ENCODE measurements around the gene S100A3. TPM values are rescaled to one million over a fixed set of nuclear protein-coding genes. Genes with fewer than 3 reads are reported as not detected.

The S100A3 gene
- total and polyA plus RNA-seq, 3 experiments from 2014 or later = not detected

DNA sequence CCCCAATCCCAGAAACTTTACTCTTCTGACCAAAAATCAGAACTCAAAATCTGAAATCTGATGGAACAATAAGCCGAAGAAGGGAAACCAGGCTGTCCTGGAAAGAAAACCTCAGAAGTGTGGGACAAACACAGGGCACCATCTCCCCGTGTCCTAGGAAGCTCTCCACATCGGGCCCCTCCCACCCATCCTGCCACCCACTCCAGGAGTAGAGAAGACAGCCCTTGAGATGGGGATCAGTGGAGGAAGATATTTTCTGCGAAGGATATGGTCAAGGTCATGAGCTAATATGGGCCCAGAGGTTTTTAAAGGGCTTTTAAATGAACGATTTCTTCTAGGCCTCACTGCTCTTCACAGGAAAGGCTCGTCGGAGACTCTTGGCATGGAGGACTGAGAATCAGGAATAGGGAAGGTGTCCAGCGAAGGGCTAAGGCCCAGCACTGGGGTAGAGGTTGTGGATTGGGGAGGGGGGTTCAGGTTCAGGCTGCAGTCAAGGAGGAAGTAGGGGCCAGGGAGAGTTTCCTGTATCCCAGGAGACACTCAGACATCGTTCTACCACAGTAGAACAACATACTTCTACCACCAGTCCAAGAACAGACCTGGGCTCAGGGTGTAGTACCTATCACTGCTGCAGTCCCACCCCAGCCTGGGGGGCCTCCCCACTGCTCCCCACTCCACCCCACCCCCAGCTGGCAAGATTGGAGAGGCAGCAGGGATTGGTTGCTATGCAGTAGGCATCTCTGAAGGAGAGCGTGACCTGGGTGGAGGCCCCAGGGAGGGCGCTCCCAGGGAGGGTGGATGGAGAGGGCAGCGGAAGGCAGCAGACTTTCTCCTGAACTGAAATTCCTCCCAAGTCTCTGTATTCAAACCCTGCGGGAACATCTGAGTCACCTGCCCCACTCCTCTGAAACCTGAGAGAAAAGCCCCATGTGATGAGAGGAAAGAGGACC is 7.1 kb downstream of the S100A3 start:
- no peak for DNase-seq
- Histone ChIP-seq H3K4me1 (ENCODE audit: insufficient read depth, low read length) (peaks cover 80% of the 10 kb centered on the region), H3K9me3 (ENCODE audit: low read length) (no peaks in the 10 kb centered on the region), H3K27ac (ENCODE audit: low read depth, low read length) (peak overlapping the region; percentile 10), H3K27me3 (ENCODE audit: insufficient read depth, low read length, poor library complexity, severe bottlenecking) (no peaks in the 10 kb centered on the region), H3K4me3 (ENCODE audit: low read length) (peak overlapping the region; percentile 58), H3K36me3 (ENCODE audit: insufficient read depth, low read length) (peaks cover 11% of the 10 kb centered on the region)
- H3K4me3 Mint-ChIP-seq = peak overlapping the region; percentile 68 to 99 (median 94)
- POLR2A ChIA-PET = interaction anchor here (5.4 kb wide), 1 partner anchor 8 kb away, joined by 121 read pairs; the partner anchor contains the start of gene S100A6
- CTCF ChIA-PET = interaction anchor here (1.8 to 5.4 kb wide), 4 partner anchors 9 to 32 kb away, joined by 4 to 68 read pairs (median 13); no protein-coding TSS in a partner anchor
- H3K27me3 Mint-ChIP-seq = peaks cover 0 to 3% of the 10 kb centered on the region in 2 donors
- H3K27ac Mint-ChIP-seq = peak overlapping the region in 7 of 8 donors; percentile 89 to 98 (median 95)
- peaks cover 76 to 93% (median 77%) of the 10 kb centered on the region in 3 donors for H3K4me1 Mint-ChIP-seq
- H3K9me3 Mint-ChIP-seq = no peaks in the 10 kb centered on the region
- H3K36me3 Mint-ChIP-seq = peaks cover 13 to 37% (median 16%) of the 10 kb centered on the region in 3 donors

DNA sequence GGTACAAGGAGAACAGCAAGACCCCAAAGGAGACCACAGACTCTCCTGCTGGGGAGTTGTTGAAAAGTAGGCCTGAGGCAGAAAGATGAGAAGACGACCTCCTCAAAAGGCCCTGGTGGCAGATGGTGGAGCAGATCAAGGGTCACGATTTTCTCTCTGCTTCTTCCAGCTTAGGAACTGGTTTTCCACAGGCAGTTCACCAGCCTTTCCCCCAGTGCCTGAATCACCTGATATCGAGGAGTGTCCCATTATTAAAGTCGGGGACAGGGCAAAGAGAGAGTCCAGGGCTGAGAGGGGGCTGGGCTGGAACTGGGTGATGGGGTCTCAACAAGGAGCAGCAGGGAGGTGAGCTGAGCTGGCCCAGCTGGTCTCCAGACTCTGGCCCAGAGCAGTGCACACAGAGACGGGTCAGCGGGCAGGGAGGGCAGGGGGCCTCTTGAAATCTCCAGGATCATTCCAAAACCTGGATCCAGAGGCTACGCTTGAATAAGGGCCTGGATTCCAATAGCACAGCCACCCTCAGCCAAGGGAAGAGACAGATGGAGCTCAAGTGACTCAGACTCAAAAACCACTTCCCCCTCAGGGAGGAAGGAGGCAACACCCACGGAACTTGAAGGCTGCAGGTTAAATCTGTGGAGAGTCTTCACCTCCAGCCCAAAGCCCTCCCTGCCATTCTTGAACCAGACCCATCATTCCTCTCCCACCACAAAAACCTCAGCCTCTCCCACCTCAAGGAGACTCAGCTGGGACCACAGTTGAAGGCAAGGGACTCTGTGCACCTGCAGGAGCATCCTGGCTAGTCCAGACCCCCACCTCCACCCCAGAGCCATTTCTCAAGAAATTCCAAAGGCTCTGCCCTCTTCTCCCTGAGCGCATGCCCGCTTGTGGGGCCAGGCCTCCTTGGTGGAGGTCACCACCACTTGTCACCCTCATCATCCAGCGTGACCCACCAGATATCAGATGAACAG is 8.4 kb downstream of the S100A3 start, which contains the start of gene S100A5:
Gene S100A5, minus strand, starts transcription at position 541 of the 968 bp plus-strand sequence. CDS start 743 bp downstream, outside the sequence.
- DNase-seq = peak in 4 of 5 donors; percentile 43 to 71 (median 55)
- Histone ChIP-seq H3K4me1 (ENCODE audit: insufficient read depth, low read length) (peaks cover 76% of the 10 kb centered on the region), H3K9me3 (ENCODE audit: low read length) (no peaks in the 10 kb centered on the region), H3K27ac (ENCODE audit: low read depth, low read length) (peak within 1 kb of the TSS; percentile 32), H3K4me3 (ENCODE audit: low read length) (peak within 1 kb of the TSS; percentile 58), H3K27me3 (ENCODE audit: insufficient read depth, low read length, poor library complexity, severe bottlenecking) (no peaks in the 10 kb centered on the region), H3K36me3 (ENCODE audit: insufficient read depth, low read length) (peaks cover 11% of the 10 kb centered on the region)
- POLR2A ChIA-PET = interaction anchor here (0.6 to 1.7 kb wide), 4 partner anchors 9 to 93 kb away, joined by 3 to 9 read pairs (median 6); partner anchors contain the start of gene CHTOP
- CTCF ChIA-PET = interaction anchor here (0.5 to 2.1 kb wide), 5 partner anchors 9 to 226 kb away, joined by 3 to 15 read pairs (median 4); no protein-coding TSS in a partner anchor
- Mint-ChIP-seq H3K9me3 (no peaks in the 10 kb centered on the region), H3K4me1 (peaks cover 76 to 90% (median 77%) of the 10 kb centered on the region in 3 donors), H3K27ac (peak within 1 kb of the TSS; percentile 87 to 95 (median 92)), H3K4me3 (peak within 1 kb of the TSS; percentile 73 to 86 (median 80)), H3K36me3 (peaks cover 13 to 41% (median 16%) of the 10 kb centered on the region in 3 donors), H3K27me3 (peaks cover 0 to 5% of the 10 kb centered on the region in 2 donors)

DNA sequence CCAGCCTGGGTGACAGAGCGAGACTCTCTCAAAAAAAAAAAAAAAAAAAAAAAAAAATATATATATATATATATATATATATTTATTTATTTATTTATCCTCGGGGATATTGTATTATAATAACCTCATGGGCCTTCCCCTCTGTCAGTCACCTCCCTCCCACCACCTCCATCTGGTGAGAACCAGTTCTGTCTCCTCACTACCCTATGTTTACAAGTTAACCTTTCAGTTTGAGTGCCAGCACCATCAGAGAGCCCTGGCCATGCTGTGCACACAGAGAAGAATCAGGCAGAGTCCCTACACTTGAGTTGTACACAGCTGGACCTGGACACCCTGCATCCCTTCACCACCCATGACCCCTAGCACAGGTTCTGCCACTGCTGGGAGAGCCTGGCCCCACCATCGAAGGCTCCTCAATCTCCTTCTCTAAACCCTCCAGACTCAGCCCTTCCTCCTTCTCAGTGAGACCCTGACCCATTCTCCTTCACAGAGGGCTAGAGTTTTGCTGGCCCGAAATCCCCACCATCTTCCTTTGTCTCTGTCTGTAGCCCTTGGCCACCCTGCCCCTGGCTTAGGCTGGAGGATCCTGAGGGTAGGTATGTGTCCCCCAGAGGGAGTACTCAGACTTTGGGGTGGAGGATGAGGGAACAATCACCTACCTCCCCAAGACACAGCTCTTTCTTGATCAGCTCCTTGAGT is 9.5 kb downstream of the S100A3 start:
- ChIA-PET CTCF (interaction anchor here (0.5 to 2.1 kb wide), 2 partner anchors 28 to 227 kb away, joined by 3 to 15 read pairs; no protein-coding TSS in a partner anchor), POLR2A (interaction anchor here (1.4 to 1.7 kb wide), 2 partner anchors 7 to 94 kb away, joined by 8 to 9 read pairs; partner anchors contain the start of gene CHTOP)
- Histone ChIP-seq H3K4me3 (ENCODE audit: low read length) (peak overlapping the region; percentile 58), H3K36me3 (ENCODE audit: insufficient read depth, low read length) (peaks cover 11% of the 10 kb centered on the region), H3K27me3 (ENCODE audit: insufficient read depth, low read length, poor library complexity, severe bottlenecking) (no peaks in the 10 kb centered on the region), H3K4me1 (ENCODE audit: insufficient read depth, low read length) (peaks cover 73% of the 10 kb centered on the region), H3K9me3 (ENCODE audit: low read length) (no peaks in the 10 kb centered on the region), H3K27ac (ENCODE audit: low read depth, low read length) (no peak overlapping the region)
- DNase-seq = no peak
- Mint-ChIP-seq H3K4me3 (peak overlapping the region in 6 of 7 donors; percentile 1 to 80 (median 53)), H3K27me3 (peaks cover 0 to 1% of the 10 kb centered on the region in 2 donors), H3K27ac (peak overlapping the region; percentile 87 to 95 (median 92)), H3K9me3 (peaks cover 0 to 1% (median 0%) of the 10 kb centered on the region in 5 donors), H3K4me1 (peaks cover 69 to 89% (median 75%) of the 10 kb centered on the region in 3 donors), H3K36me3 (peaks cover 13 to 42% (median 14%) of the 10 kb centered on the region in 3 donors)

DNA sequence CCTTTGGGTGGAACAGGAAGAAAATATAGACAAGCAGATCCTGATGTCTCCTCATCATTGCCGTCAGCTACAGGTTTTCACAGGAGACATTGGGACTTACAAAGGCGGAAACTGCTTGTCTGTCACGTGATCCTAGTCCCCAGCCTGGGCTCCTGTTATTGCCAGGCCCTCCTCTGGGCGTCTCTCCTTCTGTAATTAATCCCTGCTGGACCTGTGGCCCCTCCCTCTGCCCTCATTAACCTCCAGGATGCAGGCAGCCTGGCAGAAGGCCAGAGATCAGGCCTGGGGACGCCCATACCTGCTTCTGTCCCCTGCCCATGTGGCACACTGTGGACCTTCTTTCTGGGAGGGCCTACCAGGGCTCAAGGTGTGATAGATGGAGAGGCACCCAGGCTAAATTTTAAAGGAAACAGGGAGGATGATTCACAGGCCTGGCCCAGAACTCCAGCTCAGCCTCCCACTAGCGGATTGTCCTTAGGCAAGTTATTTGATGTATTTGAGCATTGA is 10.7 kb downstream of the S100A3 start:
- H3K27me3 ChIP-seq (ENCODE audit: insufficient read depth, low read length, poor library complexity, severe bottlenecking) = no peaks in the 10 kb centered on the region
- no peak for DNase-seq
- peaks cover 2% of the 10 kb centered on the region for H3K36me3 ChIP-seq (ENCODE audit: insufficient read depth, low read length)
- H3K9me3 Mint-ChIP-seq = peaks cover 0 to 1% (median 0%) of the 10 kb centered on the region in 5 donors
- H3K27ac ChIP-seq (ENCODE audit: low read depth, low read length) = no peak overlapping the region
- H3K4me1 Mint-ChIP-seq = peaks cover 69 to 89% (median 75%) of the 10 kb centered on the region in 3 donors
- H3K4me1 ChIP-seq (ENCODE audit: insufficient read depth, low read length) = peaks cover 73% of the 10 kb centered on the region
- ChIA-PET CTCF (no interaction called here), POLR2A (no interaction called here)
- peaks cover 0 to 1% of the 10 kb centered on the region in 2 donors for H3K27me3 Mint-ChIP-seq
- peaks cover 6 to 40% (median 10%) of the 10 kb centered on the region in 3 donors for H3K36me3 Mint-ChIP-seq
- H3K4me3 Mint-ChIP-seq = peak overlapping the region in 4 of 7 donors; percentile 3 to 77 (median 31)
- H3K27ac Mint-ChIP-seq = peak overlapping the region; percentile 15 to 97 (median 55)
- no peaks in the 10 kb centered on the region for H3K9me3 ChIP-seq (ENCODE audit: low read length)
- no peak overlapping the region for H3K4me3 ChIP-seq (ENCODE audit: low read length)

DNA sequence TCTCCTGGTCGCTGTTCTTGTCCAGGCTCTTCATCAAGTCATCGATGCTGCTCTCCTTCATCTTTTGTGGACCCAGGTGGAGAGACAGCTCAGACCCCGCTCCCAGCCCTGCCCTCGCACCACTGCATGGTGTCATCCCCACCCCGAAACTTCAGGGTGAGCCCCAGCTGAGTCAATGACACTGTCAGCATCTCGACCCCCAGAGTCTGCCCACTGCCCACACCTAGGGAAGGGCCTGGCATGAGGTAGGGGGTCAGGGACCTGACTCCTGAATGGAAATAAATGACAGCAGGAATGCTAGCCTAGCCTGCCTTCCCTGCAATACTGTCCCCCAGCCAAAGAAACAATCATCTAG is 11.7 kb downstream of the S100A3 start:
- Histone ChIP-seq H3K36me3 (ENCODE audit: insufficient read depth, low read length) (no peaks in the 10 kb centered on the region), H3K4me3 (ENCODE audit: low read length) (no peak overlapping the region), H3K9me3 (ENCODE audit: low read length) (no peaks in the 10 kb centered on the region), H3K27ac (ENCODE audit: low read depth, low read length) (no peak overlapping the region), H3K4me1 (ENCODE audit: insufficient read depth, low read length) (peaks cover 73% of the 10 kb centered on the region), H3K27me3 (ENCODE audit: insufficient read depth, low read length, poor library complexity, severe bottlenecking) (no peaks in the 10 kb centered on the region)
- peaks cover 0 to 1% (median 0%) of the 10 kb centered on the region in 5 donors for H3K9me3 Mint-ChIP-seq
- H3K4me1 Mint-ChIP-seq = peaks cover 69 to 89% (median 76%) of the 10 kb centered on the region in 3 donors
- peaks cover 0 to 1% of the 10 kb centered on the region in 2 donors for H3K27me3 Mint-ChIP-seq
- H3K36me3 Mint-ChIP-seq = peaks cover 0 to 32% (median 4%) of the 10 kb centered on the region in 3 donors
- ChIA-PET POLR2A (interaction anchor here (6.8 kb wide), 1 partner anchor 8 kb away, joined by 121 read pairs; the partner anchor contains the start of gene S100A4), CTCF (interaction anchor here (3.2 kb wide), 1 partner anchor 8 kb away, joined by 34 read pairs; the partner anchor contains the start of gene S100A4)
- H3K27ac Mint-ChIP-seq = peak overlapping the region; percentile 84 to 99 (median 97)
- H3K4me3 Mint-ChIP-seq = peak overlapping the region; percentile 19 to 98 (median 80)
- DNase-seq = no peak

DNA sequence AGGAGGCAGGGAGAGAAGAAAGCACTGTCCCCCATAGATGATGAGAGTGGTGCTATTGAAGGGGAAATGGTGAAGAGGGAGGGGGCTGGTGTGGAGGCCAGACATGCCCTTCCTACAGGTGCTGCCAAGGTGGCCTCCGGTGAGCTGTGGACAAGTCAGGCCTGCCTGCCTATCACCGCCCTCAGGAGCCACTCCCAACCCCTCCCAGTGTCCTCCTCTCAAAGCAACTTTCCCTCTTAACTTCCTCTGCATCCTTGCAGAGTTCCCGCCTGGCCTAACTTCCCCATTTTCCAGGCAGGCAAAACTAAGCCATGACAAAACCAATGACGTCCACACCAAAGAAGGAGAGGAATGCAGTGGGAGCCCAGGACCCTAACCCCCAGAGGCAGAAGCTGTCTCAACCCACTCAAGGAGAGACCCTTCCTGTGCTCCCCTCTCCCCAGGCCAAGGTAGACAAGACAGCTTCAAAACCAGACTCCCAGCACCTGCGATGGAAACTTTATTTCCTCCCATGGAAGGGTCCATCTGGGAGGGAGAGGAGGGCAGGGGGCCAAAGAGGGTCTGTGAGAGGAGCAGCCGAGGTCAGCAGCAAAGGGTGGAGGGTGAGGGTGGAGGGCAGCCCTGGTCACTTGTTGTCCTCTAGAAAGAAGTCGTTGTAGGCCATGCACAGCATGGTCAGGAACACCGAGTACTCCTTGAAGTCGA is 12.2 kb downstream of the S100A3 start:
- peaks cover 0 to 1% of the 10 kb centered on the region in 2 donors for H3K27me3 Mint-ChIP-seq
- peaks cover 0 to 1% (median 0%) of the 10 kb centered on the region in 5 donors for H3K9me3 Mint-ChIP-seq
- CTCF ChIA-PET = interaction anchor here (1.0 to 6.5 kb wide), 4 partner anchors 8 to 45 kb away, joined by 3 to 125 read pairs (median 20); partner anchors contain the start of gene S100A4
- Histone ChIP-seq H3K27me3 (ENCODE audit: insufficient read depth, low read length, poor library complexity, severe bottlenecking) (no peaks in the 10 kb centered on the region), H3K9me3 (ENCODE audit: low read length) (no peaks in the 10 kb centered on the region), H3K4me3 (ENCODE audit: low read length) (peak overlapping the region; percentile 88), H3K27ac (ENCODE audit: low read depth, low read length) (peak overlapping the region; percentile 86), H3K36me3 (ENCODE audit: insufficient read depth, low read length) (no peaks in the 10 kb centered on the region), H3K4me1 (ENCODE audit: insufficient read depth, low read length) (peaks cover 73% of the 10 kb centered on the region)
- no peak for DNase-seq
- peaks cover 0 to 30% (median 4%) of the 10 kb centered on the region in 3 donors for H3K36me3 Mint-ChIP-seq
- H3K4me1 Mint-ChIP-seq = peaks cover 69 to 89% (median 76%) of the 10 kb centered on the region in 3 donors
- POLR2A ChIA-PET = interaction anchor here (0.6 to 6.8 kb wide), 2 partner anchors 8 to 407 kb away, joined by 4 to 121 read pairs; partner anchors contain the start of gene S100A4
- peak overlapping the region; percentile 94 to 99 (median 98) for H3K27ac Mint-ChIP-seq
- peak overlapping the region; percentile 95 to 98 (median 96) for H3K4me3 Mint-ChIP-seq

Measured in CD8-positive, alpha-beta memory T cell (primary cell).